Glutamatergic neuron (in vitro differentiated cells): ENCODE data around the gene USP8. TPM values are rescaled to one million over a fixed set of nuclear protein-coding genes. Genes with fewer than 3 reads are reported as not detected.
"Not testable (repeated sequence)": the region's sequence is repeated elsewhere in the genome, so short reads cannot be mapped to it uniquely, and the experiment has no call there.

Experiments used
- DNase-seq: peaks from one replicate; pipeline ENCODE4 v3.0.0; 2022
- H3K27ac Mint-ChIP-seq: one replicate; pipeline ENCODE4 v1.8.0; 2020; ENCODE audit warnings: mild to moderate bottlenecking, mixed read lengths, inconsistent platforms; ENCODE audit not compliant: unreplicated experiment
- H3K27me3 Mint-ChIP-seq: one replicate; pipeline ENCODE4 v1.8.0; 2020; ENCODE audit warnings: mild to moderate bottlenecking, moderate library complexity, mixed read lengths, inconsistent platforms; ENCODE audit not compliant: unreplicated experiment
- H3K36me3 Mint-ChIP-seq: one replicate; pipeline ENCODE4 v1.8.0; 2020; ENCODE audit warnings: mild to moderate bottlenecking, mixed read lengths, inconsistent platforms; ENCODE audit not compliant: unreplicated experiment
- H3K4me1 Mint-ChIP-seq: one replicate; pipeline ENCODE4 v1.8.0; 2020; ENCODE audit warnings: mild to moderate bottlenecking, low read depth, mixed read lengths, inconsistent platforms; ENCODE audit not compliant: unreplicated experiment
- H3K4me3 Mint-ChIP-seq: one replicate; pipeline ENCODE4 v1.8.0; 2020; ENCODE audit warnings: mild to moderate bottlenecking, mixed read lengths, inconsistent platforms; ENCODE audit not compliant: unreplicated experiment
- H3K9me3 Mint-ChIP-seq: one replicate; pipeline ENCODE4 v1.8.0; 2020; ENCODE audit warnings: mild to moderate bottlenecking, moderate library complexity, mixed read lengths, inconsistent platforms; ENCODE audit not compliant: unreplicated experiment
- total RNA-seq: library from RNA; stranded (reverse); fragmentation: NEBNext Ultra II Directional; extraction: Animal tissue kit (Norgen Biotek cat#: 25700); gene quantifications from one replicate; pipeline ENCODE4 v1.2.1, GENCODE V29; 2021; ENCODE audit not compliant: unreplicated experiment
- TF ChIP-seq, protein P1 (sequence below): fragments of 200-600 bp; sonication (generic); IDR thresholded peaks from one replicate; pipeline ENCODE4 v1.5.0; 2021; ENCODE audit not compliant: partially characterized antibody, unreplicated experiment

Gene USP8
- total RNA-seq, 1 donor from 2014 or later, result 49.3 TPM

DNA sequence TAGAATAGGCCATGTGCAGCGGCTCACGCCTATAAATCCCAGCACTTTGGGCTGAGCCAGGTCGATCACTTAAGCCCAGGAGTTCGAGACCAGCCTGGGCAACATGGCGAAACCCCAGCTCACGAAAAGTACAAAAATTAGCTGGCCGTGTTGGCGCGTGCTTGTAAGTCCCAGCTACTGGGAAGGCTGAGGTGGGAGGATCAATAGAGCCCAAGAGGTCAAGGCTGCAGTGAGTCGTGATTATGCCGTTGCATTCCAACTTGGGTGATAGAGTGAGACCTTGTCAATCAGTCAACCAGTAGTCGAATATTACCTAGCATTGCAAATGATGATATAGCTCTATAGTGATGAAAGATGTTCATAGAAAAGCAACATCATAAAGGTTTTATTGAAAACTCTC is 51.9 kb downstream of the USP8 start:
- Mint-ChIP-seq H3K4me3 (no peak overlapping the region), H3K4me1 (no peaks in the 10 kb centered on the region), H3K27me3 (no peaks in the 10 kb centered on the region), H3K27ac (no peak overlapping the region), H3K9me3 (no peaks in the 10 kb centered on the region), H3K36me3 (no peaks in the 10 kb centered on the region)
- DNase-seq, result no peak
- TF ChIP-seq, protein P1, sequence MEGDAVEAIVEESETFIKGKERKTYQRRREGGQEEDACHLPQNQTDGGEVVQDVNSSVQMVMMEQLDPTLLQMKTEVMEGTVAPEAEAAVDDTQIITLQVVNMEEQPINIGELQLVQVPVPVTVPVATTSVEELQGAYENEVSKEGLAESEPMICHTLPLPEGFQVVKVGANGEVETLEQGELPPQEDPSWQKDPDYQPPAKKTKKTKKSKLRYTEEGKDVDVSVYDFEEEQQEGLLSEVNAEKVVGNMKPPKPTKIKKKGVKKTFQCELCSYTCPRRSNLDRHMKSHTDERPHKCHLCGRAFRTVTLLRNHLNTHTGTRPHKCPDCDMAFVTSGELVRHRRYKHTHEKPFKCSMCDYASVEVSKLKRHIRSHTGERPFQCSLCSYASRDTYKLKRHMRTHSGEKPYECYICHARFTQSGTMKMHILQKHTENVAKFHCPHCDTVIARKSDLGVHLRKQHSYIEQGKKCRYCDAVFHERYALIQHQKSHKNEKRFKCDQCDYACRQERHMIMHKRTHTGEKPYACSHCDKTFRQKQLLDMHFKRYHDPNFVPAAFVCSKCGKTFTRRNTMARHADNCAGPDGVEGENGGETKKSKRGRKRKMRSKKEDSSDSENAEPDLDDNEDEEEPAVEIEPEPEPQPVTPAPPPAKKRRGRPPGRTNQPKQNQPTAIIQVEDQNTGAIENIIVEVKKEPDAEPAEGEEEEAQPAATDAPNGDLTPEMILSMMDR, result no peak

DNA sequence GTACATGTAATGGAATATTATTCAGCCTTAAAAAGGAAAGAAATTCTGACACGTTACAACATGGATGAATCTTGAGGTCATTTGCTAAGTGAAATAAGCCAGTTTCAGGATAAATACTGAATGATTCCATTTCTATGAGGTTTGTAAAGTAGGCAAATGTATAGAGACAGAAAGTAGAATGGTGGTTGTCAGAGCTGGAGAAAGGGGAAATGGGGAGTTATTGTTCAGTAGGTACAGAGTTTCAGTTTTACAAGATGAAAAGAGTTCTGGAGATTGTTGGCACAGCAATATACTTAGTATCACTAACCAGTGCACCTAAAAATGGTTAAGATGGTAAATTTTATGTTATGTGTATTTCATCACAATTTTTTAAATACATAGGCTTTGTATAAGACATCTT is 60.6 kb downstream of the USP8 start:
- no peaks in the 10 kb centered on the region for H3K9me3 Mint-ChIP-seq
- H3K4me1 Mint-ChIP-seq, result no peaks in the 10 kb centered on the region
- no peaks in the 10 kb centered on the region for H3K36me3 Mint-ChIP-seq
- H3K27me3 Mint-ChIP-seq, result no peaks in the 10 kb centered on the region
- DNase-seq, result no peak
- H3K4me3 Mint-ChIP-seq, result no peak overlapping the region
- TF ChIP-seq, protein P1, result no peak
- H3K27ac Mint-ChIP-seq, result no peak overlapping the region

DNA sequence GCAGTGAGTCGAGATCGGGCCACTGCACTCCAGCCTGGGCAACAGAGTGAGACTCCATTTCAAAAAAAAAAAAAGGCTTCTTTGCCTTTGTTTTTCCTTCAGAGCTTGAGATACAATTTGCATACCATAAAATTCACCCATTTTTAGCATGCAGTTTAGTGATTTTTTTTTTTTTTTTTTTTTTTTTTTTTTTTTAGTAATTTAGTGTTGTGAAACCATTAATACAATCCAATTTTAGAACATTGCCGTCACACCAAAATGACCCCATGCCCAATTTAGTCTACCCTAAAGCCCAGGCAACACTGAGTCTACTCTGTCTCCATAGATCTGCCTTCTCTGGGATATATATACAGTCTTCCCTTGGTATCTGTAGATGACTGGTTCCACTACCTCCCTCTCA is 61.2 kb downstream of the USP8 start:
- Mint-ChIP-seq H3K4me1 (no peaks in the 10 kb centered on the region), H3K27ac (no peak overlapping the region), H3K9me3 (no peaks in the 10 kb centered on the region), H3K27me3 (no peaks in the 10 kb centered on the region), H3K36me3 (no peaks in the 10 kb centered on the region), H3K4me3 (no peak overlapping the region)
- TF ChIP-seq, protein P1, result no peak
- DNase-seq, result no peak

DNA sequence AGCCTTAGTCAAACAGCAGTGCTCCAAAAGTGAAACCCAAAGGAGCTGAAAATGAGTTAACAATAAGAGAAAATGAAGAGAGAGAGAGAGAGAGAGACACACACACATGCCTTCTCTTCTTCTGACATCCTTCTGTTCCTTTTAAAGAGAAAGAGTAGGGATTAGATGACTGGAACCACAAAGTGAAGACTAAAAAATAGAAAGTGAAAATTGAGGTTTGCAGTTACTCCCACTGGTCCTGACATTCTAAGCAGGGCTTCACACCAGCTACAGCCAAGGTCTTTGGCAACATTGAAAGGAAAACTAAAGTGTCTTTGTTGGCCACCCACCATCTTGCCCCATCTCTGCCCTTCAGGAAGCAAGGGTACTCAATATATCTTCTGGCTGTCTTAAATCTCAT is 63.1 kb downstream of the USP8 start:
- no peaks in the 10 kb centered on the region for H3K9me3 Mint-ChIP-seq
- TF ChIP-seq, protein P1, result no peak
- no peaks in the 10 kb centered on the region for H3K36me3 Mint-ChIP-seq
- H3K4me3 Mint-ChIP-seq, result no peak overlapping the region
- no peak overlapping the region for H3K27ac Mint-ChIP-seq
- H3K27me3 Mint-ChIP-seq, result no peaks in the 10 kb centered on the region
- DNase-seq, result no peak
- no peaks in the 10 kb centered on the region for H3K4me1 Mint-ChIP-seq

DNA sequence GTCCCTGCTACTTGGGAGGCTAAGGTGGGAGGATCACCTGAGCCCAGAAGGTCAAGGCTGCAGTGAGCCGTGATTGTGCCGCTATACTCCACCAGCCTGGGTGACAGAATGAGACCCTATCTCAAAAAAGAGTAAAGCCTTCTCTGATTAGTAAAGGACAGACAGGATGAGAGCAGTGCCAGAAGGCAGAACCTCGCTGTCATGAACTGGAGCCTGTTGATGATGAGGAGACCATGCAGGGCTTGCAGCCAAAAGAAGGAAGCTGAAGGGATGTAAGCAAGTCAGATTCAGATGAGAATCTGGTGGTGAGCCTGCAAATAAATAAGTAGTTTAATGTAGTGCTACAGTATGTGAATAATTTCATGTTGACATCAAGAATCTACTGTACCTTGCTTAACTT is 69.4 kb downstream of the USP8 start:
- TF ChIP-seq, protein P1, result no peak
- DNase-seq, result no peak
- Mint-ChIP-seq H3K9me3 (no peaks in the 10 kb centered on the region), H3K27ac (no peak overlapping the region), H3K4me1 (no peaks in the 10 kb centered on the region), H3K27me3 (no peaks in the 10 kb centered on the region), H3K4me3 (no peak overlapping the region), H3K36me3 (no peaks in the 10 kb centered on the region)

DNA sequence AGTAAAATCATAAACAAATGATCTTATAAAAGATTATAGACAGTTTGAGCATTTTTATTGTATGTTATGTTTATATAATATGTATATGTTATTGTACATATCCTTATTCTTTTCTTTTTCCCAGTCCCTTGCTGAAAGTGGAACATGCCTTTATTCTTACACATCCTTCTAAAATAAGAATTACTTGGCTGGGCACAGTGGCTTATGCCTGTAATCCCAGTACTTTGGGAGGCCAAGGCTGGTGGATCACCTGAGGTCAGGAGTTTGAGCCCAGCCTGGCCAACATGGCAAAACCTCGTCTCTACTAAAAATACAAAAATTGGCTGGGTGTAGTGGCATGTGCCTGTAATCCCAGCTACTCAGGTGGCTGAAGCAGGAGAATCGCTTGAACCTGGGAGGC is 70.3 kb downstream of the USP8 start:
- H3K4me1 Mint-ChIP-seq, H3K27ac Mint-ChIP-seq, DNase-seq, H3K9me3 Mint-ChIP-seq, H3K4me3 Mint-ChIP-seq, H3K27me3 Mint-ChIP-seq, H3K36me3 Mint-ChIP-seq: not testable (repeated sequence)
